ENCODE results near the gene TIRAP. TPM values are rescaled to one million over a fixed set of nuclear protein-coding genes. Genes with fewer than 3 reads are reported as not detected.

TIRAP gene
- total RNA-seq, 1 donor from 2014 or later = 18.3 TPM

DNA sequence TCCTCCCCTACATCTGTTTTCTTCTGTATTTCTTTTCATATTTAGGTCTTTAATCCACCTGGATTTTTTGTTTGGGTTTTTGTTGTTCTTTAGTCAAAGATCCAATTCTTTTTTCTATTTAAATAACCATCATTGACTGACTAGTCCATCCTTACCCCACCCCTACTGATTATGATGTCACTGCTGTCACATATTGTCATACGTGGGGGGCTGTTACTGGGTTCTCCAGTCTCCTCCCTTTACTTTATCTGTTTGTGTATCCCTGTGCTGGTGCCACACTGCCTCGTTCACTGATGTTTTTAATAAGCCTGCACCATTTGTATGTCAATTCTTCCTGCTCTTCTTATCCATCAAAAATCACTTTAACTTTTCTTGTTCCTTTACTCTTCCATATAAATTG, 14.1 kb downstream of the TIRAP start:
- Mint-ChIP-seq H3K36me3 (ENCODE audit: low read depth) (peaks cover 39% of the 10 kb centered on the region), H3K9me3 (no peaks in the 10 kb centered on the region), H3K27me3 (no peaks in the 10 kb centered on the region), H3K27ac (no peak overlapping the region), H3K4me3 (no peak overlapping the region), H3K4me1 (peaks cover 12% of the 10 kb centered on the region)
- DNase-seq (no peak), ATAC-seq (ENCODE audit: low read depth) (no peak)
- intact Hi-C loops (cut with micrococcal nuclease) = no loop called here
- POLR2A ChIA-PET = no interaction called here
- CTCF ChIA-PET = no interaction called here
- TF ChIP-seq CTCF (IDR thresholded peaks at IDR 0.05) = no peak

GRCh38 chr11:126303623-126304456, 20.9 kb downstream of the TIRAP start, which contains the start of gene DCPS:
DCPS (plus strand) TSS chr11:126304060; CDS start chr11:126304081, 21 bp downstream.
- peak within 1 kb of the TSS; percentile 92 for H3K27ac Mint-ChIP-seq
- peak; percentile 92 for DNase-seq
- H3K4me1 Mint-ChIP-seq = peaks cover 38% of the 10 kb centered on the region
- peaks cover 33% of the 10 kb centered on the region for H3K36me3 Mint-ChIP-seq (ENCODE audit: low read depth)
- ATAC-seq (ENCODE audit: low read depth) = peak; percentile 98
- intact Hi-C loops (cut with micrococcal nuclease) = loop anchor here (1.0 to 10.0 kb wide), 6 partner anchors 21 to 789 kb away; partner anchors contain the start of genes CDON, FAM118B, FOXRED1 and RPUSD4
- no peak for TF ChIP-seq CTCF (IDR thresholded peaks at IDR 0.05)
- H3K4me3 Mint-ChIP-seq = peak within 1 kb of the TSS; percentile 93
- no peaks in the 10 kb centered on the region for H3K27me3 Mint-ChIP-seq
- ChIA-PET CTCF (no interaction called here), POLR2A (interaction anchor here (0.5 to 2.8 kb wide), 13 partner anchors 11 to 711 kb away, joined by 3 to 24 read pairs (median 3); partner anchors contain the start of genes FAM118B, FOXRED1, PUS3 and RPUSD4)
- H3K9me3 Mint-ChIP-seq = no peaks in the 10 kb centered on the region

GRCh38 chr11:126304457-126305075, 21.7 kb downstream of the TIRAP start:
- ATAC-seq (ENCODE audit: low read depth) (no peak), DNase-seq (no peak)
- ChIA-PET POLR2A (interaction anchor here (0.6 to 2.8 kb wide), 13 partner anchors 11 to 712 kb away, joined by 3 to 24 read pairs (median 5); partner anchors contain the start of genes FAM118B, FOXRED1, PUS3 and RPUSD4), CTCF (no interaction called here)
- peak overlapping the region; percentile 93 for H3K4me3 Mint-ChIP-seq
- TF ChIP-seq CTCF (IDR thresholded peaks at IDR 0.05) = no peak
- no peaks in the 10 kb centered on the region for H3K27me3 Mint-ChIP-seq
- intact Hi-C loops (cut with micrococcal nuclease) = loop anchor here (1.0 to 10.0 kb wide), 6 partner anchors 21 to 790 kb away; partner anchors contain the start of genes CDON, FAM118B, FOXRED1 and RPUSD4
- no peaks in the 10 kb centered on the region for H3K9me3 Mint-ChIP-seq
- peaks cover 38% of the 10 kb centered on the region for H3K4me1 Mint-ChIP-seq
- H3K36me3 Mint-ChIP-seq (ENCODE audit: low read depth) = peaks cover 34% of the 10 kb centered on the region
- peak overlapping the region; percentile 92 for H3K27ac Mint-ChIP-seq

GRCh38 chr11:126305699-126306098, 22.8 kb downstream of the TIRAP start:
- ChIA-PET POLR2A (interaction anchor here (0.6 to 2.8 kb wide), 6 partner anchors 10 to 1530 kb away, joined by 3 to 24 read pairs (median 6); partner anchors contain the start of genes FAM118B, RPUSD4 and TIRAP), CTCF (interaction anchor here (0.9 kb wide), 1 partner anchor 175 kb away, joined by 5 read pairs; no protein-coding TSS in a partner anchor)
- peaks cover 41% of the 10 kb centered on the region for H3K36me3 Mint-ChIP-seq (ENCODE audit: low read depth)
- TF ChIP-seq CTCF (IDR thresholded peaks at IDR 0.05) = no peak
- peak overlapping the region; percentile 67 for H3K27ac Mint-ChIP-seq
- H3K9me3 Mint-ChIP-seq = no peaks in the 10 kb centered on the region
- H3K27me3 Mint-ChIP-seq = no peaks in the 10 kb centered on the region
- peak; percentile 23 for ATAC-seq (ENCODE audit: low read depth)
- intact Hi-C loops (cut with micrococcal nuclease) = loop anchor here (5.0 to 10.0 kb wide), 3 partner anchors 52 to 791 kb away; partner anchors contain the start of genes CDON and ST3GAL4
- DNase-seq = no peak
- H3K4me1 Mint-ChIP-seq = peaks cover 46% of the 10 kb centered on the region
- H3K4me3 Mint-ChIP-seq = peak overlapping the region; percentile 71
